ENCODE results near the gene HPS3.

Gene HPS3

DNA sequence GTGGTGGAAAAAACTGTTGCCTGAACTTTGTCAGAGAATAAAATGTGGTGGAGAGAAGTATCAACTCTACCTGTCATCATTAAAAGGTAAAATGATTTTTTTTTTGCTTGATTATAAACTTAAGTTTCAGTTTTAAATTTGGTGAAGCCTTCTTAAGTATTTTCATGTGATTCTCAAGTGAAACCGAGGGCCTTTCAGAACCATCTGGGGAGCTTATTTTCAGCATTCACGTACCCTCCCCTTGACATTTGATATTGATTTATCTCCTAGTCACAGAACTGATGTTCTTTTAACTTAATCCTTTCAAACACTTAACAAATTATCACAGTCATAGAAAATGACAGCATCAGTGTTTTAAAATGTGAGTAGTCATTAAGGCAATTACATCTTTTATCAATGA is 38.5 kb downstream of the HPS3 start:
- no peak for DNase-seq
- TF ChIP-seq, protein P1, sequence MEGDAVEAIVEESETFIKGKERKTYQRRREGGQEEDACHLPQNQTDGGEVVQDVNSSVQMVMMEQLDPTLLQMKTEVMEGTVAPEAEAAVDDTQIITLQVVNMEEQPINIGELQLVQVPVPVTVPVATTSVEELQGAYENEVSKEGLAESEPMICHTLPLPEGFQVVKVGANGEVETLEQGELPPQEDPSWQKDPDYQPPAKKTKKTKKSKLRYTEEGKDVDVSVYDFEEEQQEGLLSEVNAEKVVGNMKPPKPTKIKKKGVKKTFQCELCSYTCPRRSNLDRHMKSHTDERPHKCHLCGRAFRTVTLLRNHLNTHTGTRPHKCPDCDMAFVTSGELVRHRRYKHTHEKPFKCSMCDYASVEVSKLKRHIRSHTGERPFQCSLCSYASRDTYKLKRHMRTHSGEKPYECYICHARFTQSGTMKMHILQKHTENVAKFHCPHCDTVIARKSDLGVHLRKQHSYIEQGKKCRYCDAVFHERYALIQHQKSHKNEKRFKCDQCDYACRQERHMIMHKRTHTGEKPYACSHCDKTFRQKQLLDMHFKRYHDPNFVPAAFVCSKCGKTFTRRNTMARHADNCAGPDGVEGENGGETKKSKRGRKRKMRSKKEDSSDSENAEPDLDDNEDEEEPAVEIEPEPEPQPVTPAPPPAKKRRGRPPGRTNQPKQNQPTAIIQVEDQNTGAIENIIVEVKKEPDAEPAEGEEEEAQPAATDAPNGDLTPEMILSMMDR (IDR thresholded peaks at IDR 0.05; ENCODE audit: low read depth, low read length), result no peak
- peaks cover 8% of the 10 kb centered on the region for H3K36me3 ChIP-seq
- H3K9me3 ChIP-seq, result no peaks in the 10 kb centered on the region
- H3K27me3 ChIP-seq, result no peaks in the 10 kb centered on the region
- H3K4me1 ChIP-seq, result no peaks in the 10 kb centered on the region
- H3K4me3 ChIP-seq (ENCODE audit: low read depth, low read length), result no peak overlapping the region

DNA sequence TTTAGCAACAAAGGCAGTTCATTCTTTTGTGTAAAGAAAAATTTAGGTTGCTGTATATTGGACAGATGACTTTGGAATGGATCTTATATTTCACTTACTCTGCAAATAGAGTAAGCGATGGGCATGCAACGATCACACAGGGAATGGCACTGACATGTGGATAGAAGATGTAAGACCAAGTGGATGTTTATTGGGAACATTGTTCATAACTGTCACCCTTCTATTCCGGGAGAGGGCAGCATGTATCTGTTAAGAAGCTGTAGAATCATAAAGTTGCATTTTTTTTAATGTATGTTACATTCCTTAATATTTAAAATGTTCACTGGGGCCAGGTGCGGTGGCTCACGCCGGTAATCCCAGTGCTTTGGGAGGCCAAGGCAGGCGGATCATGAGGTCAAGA is 41.2 kb downstream of the HPS3 start:
- peaks cover 8% of the 10 kb centered on the region for H3K36me3 ChIP-seq
- H3K9me3 ChIP-seq, result no peaks in the 10 kb centered on the region
- TF ChIP-seq, protein P1 (IDR thresholded peaks at IDR 0.05; ENCODE audit: low read depth, low read length), result no peak
- no peak for DNase-seq
- H3K27me3 ChIP-seq, result no peaks in the 10 kb centered on the region
- no peak overlapping the region for H3K4me3 ChIP-seq (ENCODE audit: low read depth, low read length)
- no peaks in the 10 kb centered on the region for H3K4me1 ChIP-seq

DNA sequence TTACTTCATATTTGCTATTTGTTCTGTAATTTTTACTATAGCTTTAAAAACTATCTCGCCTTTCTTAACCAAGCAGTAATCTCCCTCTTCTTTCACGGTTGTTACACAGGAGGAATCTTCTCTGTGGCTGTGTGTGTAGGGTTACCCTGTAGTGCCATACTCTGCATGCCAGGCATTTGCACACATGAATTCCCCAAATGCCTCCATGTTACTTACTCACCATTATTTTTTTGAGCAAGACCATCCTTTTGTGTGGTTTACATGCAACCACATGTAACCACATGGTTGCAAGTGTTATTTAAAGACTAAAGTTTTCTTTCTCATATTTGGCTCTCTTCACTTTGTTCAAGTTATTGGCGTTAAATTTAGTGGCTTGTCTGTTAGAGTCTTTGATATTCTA is 45.5 kb downstream of the HPS3 start:
- Histone ChIP-seq H3K4me3 (ENCODE audit: low read depth, low read length) (no peak overlapping the region), H3K36me3 (peaks cover 2% of the 10 kb centered on the region; the same call in 1 of the 2 replicates), H3K4me1 (no peaks in the 10 kb centered on the region), H3K9me3 (no peaks in the 10 kb centered on the region), H3K27me3 (no peaks in the 10 kb centered on the region)
- DNase-seq, result no peak
- TF ChIP-seq, protein P1 (IDR thresholded peaks at IDR 0.05; ENCODE audit: low read depth, low read length), result no peak

DNA sequence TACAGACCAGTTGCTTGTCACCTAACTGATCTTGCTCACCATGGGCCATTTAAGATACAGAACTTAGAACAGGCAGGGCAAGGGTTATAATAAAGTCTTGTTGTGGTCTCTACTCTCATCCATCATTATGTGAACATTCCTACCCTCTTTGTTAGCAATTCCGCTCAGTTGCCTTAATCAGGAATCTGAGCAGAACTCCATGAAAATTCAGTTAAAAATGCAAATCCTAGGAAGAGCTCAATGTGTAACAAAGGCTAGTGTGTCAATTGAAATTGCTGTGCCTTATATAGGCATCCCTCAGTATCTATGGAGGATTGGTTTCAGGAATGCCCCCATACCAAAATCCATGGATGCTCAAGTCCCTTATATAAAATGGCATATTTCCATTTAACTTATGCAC is 47.7 kb downstream of the HPS3 start:
- Histone ChIP-seq H3K9me3 (no peaks in the 10 kb centered on the region), H3K4me3 (ENCODE audit: low read depth, low read length) (no peak overlapping the region), H3K27me3 (no peaks in the 10 kb centered on the region), H3K36me3 (peaks cover 2% of the 10 kb centered on the region; the same call in 1 of the 2 replicates), H3K4me1 (no peaks in the 10 kb centered on the region)
- TF ChIP-seq, protein P1 (IDR thresholded peaks at IDR 0.05; ENCODE audit: low read depth, low read length), result no peak
- no peak for DNase-seq

DNA sequence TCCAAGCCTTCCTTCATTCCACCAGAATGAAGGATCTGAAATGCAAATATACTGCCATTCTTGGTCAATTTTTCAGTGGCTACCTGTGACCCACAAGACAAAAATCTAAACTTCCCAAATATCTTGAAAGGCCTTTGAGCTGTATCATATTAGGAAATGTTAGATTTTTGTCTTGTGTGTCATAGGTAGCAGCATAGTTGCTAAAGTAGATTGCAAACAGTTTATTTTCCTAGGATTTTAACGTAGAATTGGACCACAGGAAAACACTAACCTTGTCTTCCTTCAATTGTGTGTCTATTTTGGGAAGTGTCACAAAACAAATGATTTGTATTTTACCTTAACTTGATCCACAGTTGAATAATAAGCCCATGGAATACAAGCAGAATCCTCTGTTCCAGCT is 49.8 kb downstream of the HPS3 start:
- Histone ChIP-seq H3K27me3 (no peaks in the 10 kb centered on the region), H3K4me3 (ENCODE audit: low read depth, low read length) (no peak overlapping the region), H3K4me1 (no peaks in the 10 kb centered on the region), H3K9me3 (no peaks in the 10 kb centered on the region), H3K36me3 (no peaks in the 10 kb centered on the region)
- TF ChIP-seq, protein P1 (IDR thresholded peaks at IDR 0.05; ENCODE audit: low read depth, low read length), result no peak
- DNase-seq, result no peak

DNA sequence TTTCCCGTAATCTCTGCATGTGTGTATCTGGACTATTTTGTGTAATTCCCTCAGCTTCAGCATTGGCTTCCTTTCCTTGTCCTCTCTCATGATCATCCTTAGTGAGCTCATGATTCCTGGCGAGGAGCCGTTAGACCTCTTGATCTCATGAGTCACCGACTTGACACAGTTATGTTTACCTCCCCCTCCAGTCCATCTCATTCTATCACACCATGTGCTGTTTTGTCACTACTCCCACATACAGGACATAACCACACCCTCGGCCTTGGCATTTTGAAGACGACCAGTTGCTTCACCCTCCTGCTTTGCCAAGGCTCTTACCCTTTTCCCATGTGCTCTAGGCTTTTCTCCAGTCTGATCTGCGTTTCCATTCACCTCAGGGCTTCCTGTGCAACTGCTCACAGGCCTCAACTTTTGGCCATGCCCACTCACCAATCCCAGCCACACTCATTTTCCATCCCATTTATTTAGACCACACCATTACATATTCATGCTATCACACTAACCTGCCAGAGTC is 50.7 kb downstream of the HPS3 start:
- H3K4me3 ChIP-seq (ENCODE audit: low read depth, low read length), result no peak overlapping the region
- no peak for DNase-seq
- no peaks in the 10 kb centered on the region for H3K36me3 ChIP-seq
- TF ChIP-seq, protein P1 (IDR thresholded peaks at IDR 0.05; ENCODE audit: low read depth, low read length), result no peak
- H3K27me3 ChIP-seq, result no peaks in the 10 kb centered on the region
- H3K4me1 ChIP-seq, result no peaks in the 10 kb centered on the region; the same call in 1 of the 2 replicates
- H3K9me3 ChIP-seq, result no peaks in the 10 kb centered on the region

All from BE2C (cell line).